ENCODE data around the gene TRIP13.

The TRIP13 gene

DNA sequence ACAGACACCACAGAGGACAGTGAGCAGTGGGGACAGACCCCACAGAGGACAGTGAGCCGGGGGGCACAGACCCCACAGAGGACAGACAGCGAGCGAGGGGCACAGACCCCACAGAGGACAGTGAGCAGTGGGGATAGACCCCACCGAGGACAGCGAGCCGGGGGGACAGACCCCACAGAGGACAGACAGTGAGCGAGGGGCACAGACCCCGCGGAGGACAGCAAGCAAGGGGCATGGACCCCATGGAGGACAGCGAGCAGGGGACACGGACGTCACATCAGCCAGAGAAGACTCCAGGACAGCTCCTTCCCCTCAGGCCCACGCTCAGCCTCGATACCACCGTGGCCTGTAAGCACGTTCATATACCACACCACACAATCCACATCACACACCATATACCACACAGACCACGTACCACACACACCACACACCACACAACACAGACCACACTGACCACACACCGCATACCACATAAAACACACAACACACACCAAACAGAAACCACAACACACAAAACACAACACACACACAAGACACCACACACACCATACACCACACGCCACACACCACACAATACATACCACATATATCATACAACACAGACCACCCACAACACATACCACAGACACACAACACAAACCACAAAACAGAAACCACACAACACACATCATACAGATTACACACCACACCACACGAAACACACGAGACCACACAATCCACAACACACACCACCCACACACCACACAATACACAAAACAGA, 36.7 kb upstream of the TRIP13 start:
- no peak for DNase-seq (ENCODE audit: low spot score)

DNA sequence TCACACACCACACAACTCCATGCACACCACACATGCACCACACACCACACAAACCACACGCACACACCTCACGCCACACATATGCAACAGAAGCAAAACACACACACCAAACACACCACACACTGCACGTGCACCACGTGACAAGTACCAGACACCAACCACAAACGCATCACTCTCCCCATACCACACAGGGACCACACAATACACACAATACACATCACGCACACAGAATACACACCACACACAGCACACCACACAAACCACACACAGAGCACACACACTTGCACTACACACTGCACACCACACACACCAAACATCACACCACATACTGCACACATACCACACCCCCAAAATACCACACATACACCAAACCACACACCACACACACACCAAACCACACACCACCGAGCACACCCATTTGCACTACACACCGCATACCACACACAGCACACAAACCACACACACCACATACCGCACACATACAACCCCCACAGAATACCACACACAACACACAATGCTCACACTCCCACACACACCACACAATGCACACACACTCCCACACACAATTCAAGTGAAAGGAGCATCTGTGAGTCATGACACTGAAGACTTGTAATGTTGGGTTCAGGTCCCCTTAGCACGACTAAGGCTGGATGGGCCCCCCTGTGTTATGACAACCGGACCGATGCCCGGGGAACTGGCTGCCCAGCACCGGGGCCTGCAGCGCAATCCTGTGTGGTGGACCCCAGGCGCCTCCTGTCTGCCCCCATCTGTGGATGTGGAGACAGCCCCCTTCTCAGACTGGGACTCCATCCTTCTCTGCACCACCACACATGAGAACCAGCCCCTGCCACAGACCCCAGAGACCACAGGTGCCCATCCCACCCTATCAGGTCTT, 35.9 kb upstream of the TRIP13 start:
- no peak for DNase-seq (ENCODE audit: low spot score)

DNA sequence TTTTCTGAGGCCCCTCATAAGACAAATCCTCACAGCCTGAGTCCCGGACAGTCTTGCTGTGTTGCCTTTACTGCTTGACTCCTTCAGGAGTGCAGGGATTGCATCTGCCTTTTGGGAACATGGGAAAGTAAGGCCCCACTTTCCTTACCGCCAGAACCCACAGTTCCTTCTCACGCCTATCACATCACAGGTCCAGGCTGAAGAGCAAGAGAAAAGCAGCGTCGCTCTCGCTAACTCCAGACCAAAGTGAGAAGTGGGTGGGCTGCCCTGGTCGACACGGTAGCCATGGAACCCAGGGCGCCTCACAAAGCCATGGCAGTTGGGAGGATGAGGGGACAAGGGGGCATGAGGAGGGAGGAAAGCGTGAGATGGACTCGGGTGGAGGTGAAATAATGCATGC, 34.0 kb upstream of the TRIP13 start:
- DNase-seq (ENCODE audit: low spot score) = no peak

DNA sequence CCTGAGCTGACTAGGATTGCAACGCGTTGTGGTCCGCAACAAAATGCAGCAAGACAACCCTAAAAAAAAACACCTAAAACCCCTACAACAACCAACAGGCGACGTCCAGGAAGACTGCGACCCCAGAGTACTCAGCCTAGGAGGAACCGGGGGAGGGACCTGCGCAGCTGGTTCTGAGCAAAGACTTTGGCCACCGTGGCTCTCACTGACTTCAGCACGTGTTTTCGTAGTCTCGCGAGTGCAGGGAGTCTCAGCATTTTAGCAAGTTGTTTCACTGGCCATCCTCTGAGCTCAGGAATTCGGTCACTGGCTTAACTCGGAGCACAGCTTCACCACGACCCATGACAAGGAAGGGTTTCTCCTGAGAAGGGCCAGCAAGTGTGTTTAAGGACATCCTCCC, 33.3 kb upstream of the TRIP13 start:
- no peak for DNase-seq (ENCODE audit: low spot score)

DNA sequence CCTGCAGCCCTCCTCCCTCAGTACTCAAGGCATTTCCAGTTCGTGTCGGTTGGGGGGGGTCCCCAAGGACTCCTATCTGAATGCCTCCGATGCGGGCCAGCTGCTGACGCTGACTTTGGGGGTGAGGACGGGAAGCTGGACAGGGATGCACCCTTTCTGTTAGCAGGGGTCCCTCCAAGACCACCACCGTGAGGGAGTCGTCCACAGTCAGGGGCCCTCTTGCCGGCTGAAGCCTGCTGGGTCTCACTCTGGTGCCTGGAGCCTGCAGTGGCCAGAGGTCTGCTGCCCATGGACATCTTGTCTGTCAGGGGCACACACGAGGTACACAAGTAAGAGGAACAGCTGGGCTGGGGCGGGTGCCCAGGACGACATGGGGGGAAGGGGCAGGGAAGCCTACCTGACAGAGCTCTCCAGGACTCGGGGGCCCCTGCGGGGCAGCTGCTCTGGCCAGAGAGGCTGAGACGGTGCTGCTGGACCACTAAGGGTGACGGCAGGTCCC, 32.8 kb upstream of the TRIP13 start:
- no peak for DNase-seq (ENCODE audit: low spot score)

DNA sequence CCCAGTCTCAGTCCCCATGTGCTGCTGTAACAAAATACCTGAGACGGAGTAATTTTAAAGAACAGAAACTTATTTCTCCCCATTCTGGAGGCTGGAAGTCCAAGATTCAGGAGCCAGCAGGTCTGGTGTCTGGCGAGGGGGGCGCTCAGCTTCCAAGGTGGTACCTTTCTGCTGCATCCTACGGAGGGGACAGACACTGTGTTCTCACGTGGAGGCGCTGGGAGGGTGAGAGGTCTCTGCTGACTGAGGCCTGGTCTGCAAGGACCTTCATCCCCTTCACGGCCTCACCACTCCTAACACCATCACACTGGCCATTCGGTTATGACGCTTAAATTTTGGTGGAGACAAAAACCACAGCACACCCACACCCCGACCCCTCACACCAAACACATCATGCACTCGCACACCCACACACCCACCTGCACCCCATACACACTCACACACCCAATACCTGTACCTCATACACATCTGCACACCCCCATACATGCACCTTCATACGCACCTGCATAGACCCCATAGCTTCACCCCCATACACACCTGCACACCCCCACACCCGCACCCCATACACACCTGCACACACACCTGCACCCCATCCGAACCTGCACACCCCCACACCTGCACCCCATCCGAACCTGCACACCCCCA, 32.1 kb upstream of the TRIP13 start:
- DNase-seq (ENCODE audit: low spot score) = no peak

DNA sequence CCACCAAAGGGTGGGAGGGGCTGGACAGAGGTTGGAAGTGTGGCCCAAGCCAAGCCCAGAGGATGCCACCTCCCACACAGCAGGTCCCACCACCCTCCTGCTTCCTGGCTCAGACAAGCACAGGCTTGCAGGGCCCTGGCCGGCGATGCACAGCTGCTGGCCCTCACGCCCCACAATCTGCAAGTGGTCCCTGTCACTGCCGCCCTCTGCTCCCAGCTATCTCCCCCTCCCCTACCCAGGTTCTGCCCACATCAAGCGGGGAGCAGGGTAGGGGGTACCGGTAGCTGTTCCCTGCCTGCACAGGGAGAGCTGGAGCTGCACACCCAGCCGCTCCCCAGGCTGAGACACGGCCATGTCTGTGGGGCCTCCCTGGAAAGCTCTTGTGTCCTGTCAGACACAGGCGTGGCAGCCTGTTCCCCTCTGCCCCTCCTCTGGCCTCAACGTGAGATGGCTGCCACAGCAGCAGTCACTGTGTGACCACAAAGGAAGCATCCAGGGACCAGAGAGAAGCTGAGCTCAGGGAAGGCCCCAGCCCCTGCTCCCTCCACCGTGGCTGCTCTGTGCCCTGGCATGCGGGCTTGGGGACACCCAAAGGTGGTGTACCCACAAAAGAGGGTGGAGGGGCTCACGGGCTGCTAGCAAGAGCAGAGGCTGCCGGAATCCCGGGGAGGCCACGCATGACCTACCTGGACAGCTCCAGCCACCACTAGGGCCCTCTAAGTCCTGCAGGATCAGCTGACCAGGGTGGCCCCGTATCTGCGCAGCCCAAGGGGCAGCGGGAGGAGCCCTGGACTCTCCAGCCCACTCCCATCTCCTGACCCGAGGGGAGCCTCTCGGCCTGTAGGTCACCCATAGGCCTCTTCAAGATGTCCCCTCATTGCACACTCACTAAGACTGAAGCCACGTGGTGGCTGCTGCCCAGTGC, 31.0 kb upstream of the TRIP13 start:
- no peak for DNase-seq (ENCODE audit: low spot score)

DNA sequence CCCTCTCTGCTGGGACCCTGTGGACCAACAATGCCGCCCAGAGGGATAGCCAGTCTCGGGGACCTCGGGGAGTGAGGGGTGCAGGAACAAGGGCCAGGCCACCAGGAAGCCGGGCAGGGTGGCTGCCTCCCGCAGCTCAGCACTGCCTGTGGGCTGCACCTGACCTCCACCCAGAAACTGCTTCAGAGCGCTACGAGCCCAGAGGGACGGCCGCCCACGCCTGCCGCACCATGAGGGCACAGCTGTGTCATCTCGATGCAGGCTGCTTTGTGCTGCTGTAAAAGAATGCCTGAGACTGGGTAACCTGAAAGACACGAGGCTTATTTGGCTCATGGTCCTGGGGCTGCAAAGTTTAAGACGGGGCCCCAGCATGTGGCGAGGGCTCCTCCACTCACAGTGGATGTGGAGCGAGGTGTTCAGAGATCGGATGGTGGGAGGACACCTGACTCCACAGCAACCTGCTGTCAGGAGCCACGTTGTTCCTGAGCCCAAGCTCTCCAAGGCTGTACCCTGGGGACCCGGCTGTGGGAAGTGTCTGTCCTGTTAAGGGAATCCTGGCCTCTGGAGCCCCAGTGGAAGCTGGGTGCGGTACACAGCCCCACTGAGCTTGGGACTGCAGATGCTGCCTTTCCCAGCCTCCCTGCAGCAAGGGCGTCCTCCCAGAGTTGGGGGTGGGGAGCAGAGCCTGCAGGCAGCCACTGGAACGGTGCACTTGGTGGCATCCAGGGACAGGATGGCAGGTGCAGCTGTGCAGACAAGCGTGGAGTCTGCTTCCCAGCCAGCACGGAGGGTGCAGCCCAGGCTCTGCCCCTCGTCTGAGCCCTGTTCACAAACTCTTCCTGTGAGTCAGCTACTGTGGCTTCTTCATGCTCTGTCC, 30.1 kb upstream of the TRIP13 start:
- DNase-seq (ENCODE audit: low spot score) = no peak

DNA sequence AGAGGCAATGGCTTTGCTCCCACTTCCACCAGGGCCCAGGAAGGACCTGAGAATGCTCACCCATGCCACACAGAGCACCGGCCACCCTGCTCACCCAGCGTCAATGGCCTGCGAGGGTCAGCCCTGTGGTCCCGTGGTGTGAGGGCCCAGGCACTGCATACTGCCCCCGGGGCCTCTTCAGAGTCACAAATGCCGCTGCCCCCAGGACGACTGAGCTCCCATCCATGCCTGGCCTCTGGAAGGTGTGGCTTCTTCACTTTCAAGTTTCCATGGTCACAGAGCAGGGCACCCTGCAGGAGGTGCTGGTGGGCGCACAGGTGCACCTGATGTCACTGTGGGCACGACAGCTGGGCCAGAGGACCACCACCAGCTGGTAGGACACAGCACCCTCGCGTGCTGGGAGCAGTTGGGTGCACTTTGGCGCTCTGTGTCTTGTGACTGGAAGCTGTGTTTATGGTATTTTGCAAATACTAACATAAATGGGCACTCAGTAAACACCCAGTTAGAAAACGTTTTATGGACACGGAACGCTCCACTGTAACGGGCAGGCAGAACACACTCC, 29.4 kb upstream of the TRIP13 start:
- no peak for DNase-seq (ENCODE audit: low spot score)

DNA sequence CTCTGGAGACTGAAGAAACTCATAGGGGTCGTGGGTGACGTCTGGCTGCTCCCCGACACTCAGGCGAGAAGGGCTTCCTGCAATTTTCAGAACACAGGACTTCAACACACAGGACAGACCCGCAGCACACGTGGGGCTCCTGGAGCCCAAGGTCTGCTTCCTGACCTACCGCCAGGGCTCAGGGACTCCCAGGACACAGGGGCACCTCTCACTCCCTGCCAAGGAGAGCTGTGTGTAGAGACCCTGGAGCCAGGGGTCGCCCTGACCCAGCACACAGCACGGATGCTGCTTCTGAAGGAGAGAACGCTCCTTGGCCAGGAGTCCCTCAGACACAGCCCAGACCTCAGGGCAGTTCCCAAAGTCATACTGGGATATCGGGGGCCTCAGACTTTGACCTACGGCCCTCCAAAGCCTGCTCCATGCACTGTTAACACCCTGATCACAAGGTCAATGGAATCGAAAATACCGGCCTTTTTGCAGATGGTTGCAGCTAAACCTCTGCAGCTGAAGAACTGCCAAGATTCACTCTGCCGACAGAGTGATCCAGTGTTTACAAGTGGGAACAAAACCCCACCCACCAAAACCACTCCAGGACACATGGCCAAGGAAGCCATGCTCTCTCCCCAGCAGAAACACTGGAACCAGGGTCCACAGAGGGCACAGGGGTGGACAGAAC, 28.1 kb upstream of the TRIP13 start:
- DNase-seq (ENCODE audit: low spot score) = no peak

DNA sequence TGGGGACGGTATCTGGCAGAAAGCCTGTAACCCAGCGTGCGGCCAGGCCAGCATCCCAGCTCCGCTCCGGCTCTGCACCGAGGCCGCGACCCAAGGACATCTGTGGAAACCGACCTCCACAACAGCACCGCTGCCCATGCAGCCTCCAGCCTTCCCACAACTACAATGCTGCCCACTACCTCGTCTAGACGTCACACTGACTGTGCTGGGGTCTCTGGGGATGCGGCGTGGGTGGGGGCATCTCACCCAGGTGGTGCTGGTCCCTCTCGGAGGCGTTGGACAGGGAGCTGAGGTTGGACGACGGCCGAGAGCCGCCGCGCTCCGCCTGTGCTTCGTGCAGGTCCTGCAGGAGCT, 27.5 kb upstream of the TRIP13 start:
- DNase-seq (ENCODE audit: low spot score) = no peak

DNA sequence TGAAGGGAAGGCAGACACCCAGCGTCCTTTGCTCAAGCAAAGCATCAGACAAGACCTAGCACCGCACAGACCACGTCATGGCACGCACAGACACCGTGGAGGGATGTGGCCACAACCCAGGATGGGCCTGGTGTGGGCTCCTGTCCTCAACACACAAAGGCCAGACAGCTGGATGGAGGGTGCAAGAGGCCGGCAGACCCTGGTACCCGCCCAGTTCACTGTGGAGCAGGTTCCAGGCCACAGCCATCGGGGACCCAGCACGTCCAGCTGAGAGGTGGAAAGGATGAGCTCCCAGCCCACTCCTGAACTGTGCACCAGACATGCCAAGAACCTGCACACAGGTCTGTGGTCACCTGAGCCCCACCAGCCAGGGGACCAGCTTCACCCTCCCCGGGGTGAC, 26.9 kb upstream of the TRIP13 start:
- DNase-seq (ENCODE audit: low spot score) = no peak

DNA sequence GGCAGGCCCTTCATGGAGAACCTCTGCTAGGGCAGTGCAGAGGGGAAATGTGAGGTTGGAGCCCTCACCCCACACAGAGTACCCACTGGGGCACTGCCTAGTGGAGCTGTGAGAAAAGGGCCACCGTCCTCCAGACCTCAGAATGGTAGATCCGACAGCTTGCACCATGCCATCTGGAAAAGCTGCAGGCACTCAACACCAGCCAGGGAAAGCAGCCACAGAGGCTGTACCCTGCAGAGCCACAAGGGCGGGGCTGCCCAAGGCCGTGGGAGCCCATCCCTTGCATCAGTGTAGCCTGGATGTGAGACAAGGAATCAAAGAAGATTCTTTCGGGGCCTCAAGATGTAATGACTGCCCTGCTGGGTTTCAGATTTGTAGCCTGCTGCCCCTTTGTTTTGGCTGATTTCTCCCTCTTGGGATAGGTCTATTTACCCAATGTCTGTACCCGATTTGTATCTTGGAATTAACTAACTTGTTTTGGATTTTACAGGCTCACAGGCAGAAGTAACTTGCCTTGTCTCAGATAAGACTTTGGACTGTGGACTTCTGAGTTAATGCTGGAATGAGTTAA, 25.3 kb upstream of the TRIP13 start:
- DNase-seq (ENCODE audit: low spot score) = no peak

DNA sequence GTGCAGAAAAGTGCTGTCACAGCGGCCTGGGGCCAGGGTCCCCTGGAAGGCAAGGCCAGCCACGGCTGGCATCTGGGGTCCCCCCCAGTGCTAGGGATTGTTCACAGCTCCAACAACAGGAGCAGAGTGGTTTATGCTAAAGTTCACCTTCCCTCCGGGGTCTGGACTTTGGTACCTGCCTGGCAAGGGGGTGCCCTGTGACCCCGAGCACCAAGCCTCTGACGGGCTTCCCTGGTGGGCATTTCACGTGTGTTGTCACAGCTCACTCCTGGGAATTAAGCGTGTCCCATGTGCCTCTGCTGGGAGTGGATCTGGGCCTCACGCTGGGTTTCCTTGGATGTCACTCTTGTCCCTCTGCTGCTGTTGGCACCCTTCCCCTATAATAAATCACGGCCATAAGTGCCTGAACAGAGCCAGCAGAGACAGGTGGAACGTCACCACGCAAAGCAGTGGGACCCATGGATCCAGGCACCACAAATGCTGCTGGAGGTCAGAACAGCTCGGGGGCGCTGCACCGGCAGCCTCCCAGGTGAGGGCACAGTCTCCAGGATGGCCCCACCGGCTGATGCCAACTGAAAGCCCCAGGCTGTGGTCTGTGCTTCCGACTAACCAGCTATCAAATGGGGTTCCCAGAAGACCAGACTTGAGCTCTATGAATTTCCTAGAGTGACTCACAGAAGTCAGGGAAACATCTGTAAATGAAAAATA, 24.1 kb upstream of the TRIP13 start:
- DNase-seq (ENCODE audit: low spot score) = no peak

DNA sequence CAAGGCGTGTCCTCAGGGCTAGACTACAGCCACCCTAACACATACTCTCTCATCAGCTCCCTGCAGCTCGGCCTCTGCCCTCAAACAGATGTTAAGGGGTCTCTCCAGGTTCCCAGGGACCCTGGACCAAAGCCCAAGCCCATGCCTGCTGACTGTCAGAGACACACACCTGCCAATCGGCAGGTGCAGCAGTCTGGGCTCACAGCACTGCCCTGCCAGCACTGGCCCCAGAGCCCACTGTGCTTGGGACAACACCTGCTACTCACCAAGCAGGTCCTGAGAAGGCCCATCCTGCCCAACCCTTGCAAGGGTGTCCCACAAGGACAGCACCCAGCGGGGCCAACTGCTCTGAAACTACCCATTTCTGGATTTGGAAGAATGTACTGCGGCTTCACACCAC, 21.7 kb upstream of the TRIP13 start:
- DNase-seq (ENCODE audit: low spot score) = no peak

DNA sequence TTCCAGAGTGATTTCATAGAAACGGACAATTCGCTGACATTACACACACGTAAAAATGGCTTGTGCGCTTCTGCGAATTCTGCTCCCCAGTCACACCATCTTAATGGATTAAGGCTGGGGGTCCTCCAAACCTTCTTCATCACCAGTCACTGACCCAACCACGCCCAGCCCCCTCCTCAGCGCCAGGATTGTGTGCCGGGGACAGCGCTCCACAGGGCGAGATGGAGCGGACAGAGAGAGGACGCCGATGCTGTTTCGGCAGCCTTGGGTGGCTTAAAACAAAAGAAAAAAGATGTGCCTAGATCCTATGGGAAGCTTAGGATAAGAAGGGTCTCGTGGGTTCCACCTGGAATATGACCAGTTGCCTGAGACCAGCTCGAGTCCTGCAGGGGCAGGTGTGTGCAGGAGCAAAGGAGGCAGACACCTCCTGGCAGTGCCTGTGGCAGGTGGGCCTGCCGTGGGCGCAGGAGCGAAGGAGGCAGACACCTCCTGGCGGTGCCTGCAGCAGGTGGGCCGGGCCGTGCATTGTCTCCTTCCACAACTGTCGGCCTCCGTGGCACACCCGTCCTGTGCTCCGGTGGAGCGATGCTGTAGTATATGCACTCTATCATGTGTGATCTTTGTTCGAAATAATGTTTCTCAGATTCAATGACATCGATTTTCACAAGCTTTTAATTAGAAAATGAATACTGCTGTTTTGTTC, 20.9 kb upstream of the TRIP13 start:
- no peak for DNase-seq (ENCODE audit: low spot score)

DNA sequence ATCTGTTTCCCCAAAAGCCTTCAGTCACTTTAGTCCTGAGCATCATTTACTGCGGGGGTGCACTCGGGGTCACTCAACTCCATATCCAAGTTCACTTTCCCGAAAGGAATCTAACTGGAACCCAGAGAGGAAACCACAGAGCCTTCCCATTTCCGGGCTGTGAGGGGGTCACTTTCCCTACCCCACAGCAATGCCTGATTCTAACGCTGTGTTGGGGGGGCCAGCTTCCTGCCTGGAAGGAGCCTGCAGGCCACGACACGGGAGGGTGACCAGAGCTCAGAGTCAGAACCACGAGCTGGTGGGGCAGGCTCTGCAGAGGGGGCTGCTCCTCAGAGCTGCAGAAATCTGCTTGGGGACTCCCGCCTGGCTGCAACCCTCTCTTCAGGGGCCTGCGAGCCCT, 20.4 kb upstream of the TRIP13 start:
- DNase-seq (ENCODE audit: low spot score) = no peak

DNA sequence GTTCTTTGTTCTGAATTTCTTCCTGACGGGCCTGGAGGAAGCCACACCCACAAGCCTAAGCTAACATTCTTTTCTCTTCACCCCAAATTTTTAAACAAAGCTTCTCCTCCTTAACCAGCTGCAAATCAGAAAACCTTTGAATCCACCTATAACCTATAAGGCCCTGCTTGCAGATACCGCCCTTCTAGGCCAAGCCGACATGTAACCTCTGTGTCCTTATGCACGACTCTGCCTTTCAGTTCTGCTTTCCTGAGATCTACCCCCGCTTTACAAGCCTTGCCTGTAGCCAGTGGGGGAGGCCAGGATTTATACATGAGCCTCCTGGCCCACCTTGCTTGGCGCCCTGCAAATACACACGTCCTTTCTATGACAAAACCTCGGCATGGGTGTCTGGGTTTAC, 19.4 kb upstream of the TRIP13 start:
- no peak for DNase-seq (ENCODE audit: low spot score)
